ENCODE measurements around the gene ATAD3C.
A peak's percentile ranks its signal among the peaks of the same experiment; 100 is the strongest.
"Not testable (repeated sequence)": the region's sequence is repeated elsewhere in the genome, so short reads cannot be mapped to it uniquely, and the experiment has no call there.

GRCh38 chr1:1505366-1505798, 55.9 kb downstream of the ATAD3C start:
- TF ChIP-seq CTCF (IDR thresholded peaks at IDR 0.05) = peak in 3 of 5 experiments; percentile 20 to 36 (median 30)
- TF ChIP-seq POLR2A, EP300 (IDR thresholded peaks at IDR 0.05): not testable (repeated sequence)
